Neuronal stem cell (in vitro differentiated cells): Measurements from ENCODE around the gene PAPOLA.

Experiments used
- DNase-seq: peaks from one replicate; pipeline ENCODE4 v3.0.0-alpha.2; 2013; ENCODE audit warnings: low spot score
- H2AFZ ChIP-seq: one replicate; pipeline ENCODE4 v1.6.1; 2013; ENCODE audit warnings: mild to moderate bottlenecking, low read length, inconsistent platforms
- H2AK5ac ChIP-seq: 2 replicates; pipeline ENCODE4 v1.6.1; 2013; ENCODE audit warnings: low read depth, mild to moderate bottlenecking, inconsistent platforms, low read length, moderate library complexity, mixed read lengths
- H2BK120ac ChIP-seq: 2 replicates; pipeline ENCODE4 v1.6.1; 2013; ENCODE audit warnings: low read depth, mild to moderate bottlenecking, inconsistent platforms, low read length, moderate library complexity, mixed read lengths
- H2BK12ac ChIP-seq: one replicate; pipeline ENCODE4 v1.6.1; 2013; ENCODE audit warnings: low read length, inconsistent platforms
- H2BK15ac ChIP-seq: 2 replicates; pipeline ENCODE4 v1.6.1; 2013; ENCODE audit warnings: mild to moderate bottlenecking, low read length, inconsistent platforms, mixed read lengths
- H2BK5ac ChIP-seq: one replicate; pipeline ENCODE4 v1.6.1; 2013; ENCODE audit warnings: inconsistent platforms, mild to moderate bottlenecking, low read length, moderate library complexity
- H3K14ac ChIP-seq: one replicate; pipeline ENCODE4 v1.6.1; 2013; ENCODE audit warnings: low read length, inconsistent platforms
- H3K18ac ChIP-seq: 2 replicates; pipeline ENCODE4 v1.6.1; 2013; ENCODE audit warnings: low read length, inconsistent platforms
- H3K23ac ChIP-seq: 2 replicates; pipeline ENCODE4 v1.6.1; 2013; ENCODE audit warnings: low read depth, mild to moderate bottlenecking, mixed read lengths, low read length, inconsistent platforms; ENCODE audit not compliant: poor library complexity
- H3K27ac ChIP-seq: replicated peaks from 3 replicates; pipeline ENCODE4 v1.5.1; 2013; ENCODE audit warnings: low read length, inconsistent platforms
- H3K27me3 ChIP-seq, 3 experiments: 2 replicates each; pipeline ENCODE4 v1.6.1; 2013; ENCODE audit warnings: low read length in 3 of 3, mild to moderate bottlenecking in 2 of 3, inconsistent platforms in 1 of 3, low read depth in 1 of 3, mixed read lengths in 1 of 3, moderate library complexity in 1 of 3; ENCODE audit not compliant: control insufficient read depth in 3 of 3, insufficient read depth in 3 of 3
- H3K36me3 ChIP-seq, 2 donors: replicated peaks in 1 of 2; 2 replicates each; pipeline ENCODE4 v1.6.1; 2013; ENCODE audit warnings: low read length in 2 of 2; ENCODE audit not compliant: control insufficient read depth in 2 of 2, insufficient read depth in 2 of 2
- H3K4ac ChIP-seq: 2 replicates; pipeline ENCODE4 v1.6.1; 2013; ENCODE audit warnings: inconsistent platforms, mild to moderate bottlenecking, low read length, moderate library complexity
- H3K4me1 ChIP-seq, 2 donors: 1 replicate in 1 of 2; 2 replicates in 1 of 2; pipeline ENCODE4 v1.6.1; 2013; ENCODE audit warnings: low read length in 2 of 2, low read depth in 1 of 2; ENCODE audit not compliant: control insufficient read depth in 2 of 2, insufficient read depth in 1 of 2
- H3K4me2 ChIP-seq: one replicate; pipeline ENCODE4 v1.6.1; 2013; ENCODE audit warnings: mild to moderate bottlenecking, low read length, inconsistent platforms; ENCODE audit not compliant: insufficient read depth, poor library complexity, severe bottlenecking
- H3K4me3 ChIP-seq, 2 donors: 2 replicates each; pipeline ENCODE4 v1.5.1; 2013; ENCODE audit warnings: low read length in 2 of 2, mild to moderate bottlenecking in 2 of 2, inconsistent platforms in 1 of 2, moderate library complexity in 1 of 2
- H3K79me1 ChIP-seq: one replicate; pipeline ENCODE4 v1.6.1; 2013; ENCODE audit warnings: low read depth, mild to moderate bottlenecking, inconsistent platforms, low read length, moderate library complexity
- H3K9ac ChIP-seq: one replicate; pipeline ENCODE4 v1.6.1; 2013; ENCODE audit warnings: mild to moderate bottlenecking, low read depth, low read length, inconsistent platforms; ENCODE audit not compliant: poor library complexity
- H3K9me3 ChIP-seq, 2 donors: replicated peaks in 1 of 2; 2 replicates each; pipeline versions ENCODE3 to v1.6.1; 2013; ENCODE audit warnings: low read length in 2 of 2, mild to moderate bottlenecking in 2 of 2, inconsistent platforms in 1 of 2, low read depth in 1 of 2, mixed read lengths in 1 of 2, moderate library complexity in 1 of 2; ENCODE audit not compliant: control insufficient read depth in 2 of 2, insufficient read depth in 1 of 2
- H4K8ac ChIP-seq: one replicate; pipeline ENCODE4 v1.6.1; 2013; ENCODE audit warnings: low read depth, mild to moderate bottlenecking, inconsistent platforms, low read length, moderate library complexity
- H4K91ac ChIP-seq: one replicate; pipeline ENCODE4 v1.6.1; 2013; ENCODE audit warnings: low read length, low read depth, mild to moderate bottlenecking, inconsistent platforms; ENCODE audit not compliant: poor library complexity
- WGBS, 2 donors: extraction: QIAGEN DNeasy Blood & Tissue Kit; methylation state at CpG; one replicate each; pipeline ENCODE4 v1.1.7; 2013; ENCODE audit warnings: missing lambda C conversion rate in 2 of 2, mixed read lengths in 1 of 2; ENCODE audit not compliant: insufficient read length in 2 of 2, insufficient replicate concordance in 1 of 2; ENCODE audit errors: extremely low coverage in 2 of 2; 5-methylcytosine and 5-hydroxymethylcytosine counted together

The PAPOLA gene

GRCh38 chr14:96616161-96616721, 114.1 kb downstream of the PAPOLA start:
- Histone ChIP-seq H2AK5ac (no peak overlapping the region), H3K18ac (peak overlapping the region; percentile 11)
- WGBS, 2 donors = no CpG with 5 or more reads among the region's 14 CpGs

More at GRCh38 chr14:96616161-96616721, 114.1 kb downstream of the PAPOLA start:
- Histone ChIP-seq H3K9me3 (no peaks in the 10 kb centered on the region), H3K23ac (no peak overlapping the region), H3K4me2 (no peak overlapping the region), H3K9ac (no peak overlapping the region), H2BK15ac (no peak overlapping the region), H3K36me3 (no peaks in the 10 kb centered on the region), H3K14ac (no peak overlapping the region), H4K91ac (no peak overlapping the region), H2AFZ (no peak overlapping the region), H3K79me1 (no peaks in the 10 kb centered on the region), H3K27ac (no peak overlapping the region), H3K27me3 (peaks cover 0 to 47% (median 0%) of the 10 kb centered on the region in 3 experiments), H3K4me3 (no peak overlapping the region), H4K8ac (no peak overlapping the region), H2BK5ac (no peak overlapping the region), H3K4ac (no peak overlapping the region), H2BK120ac (no peak overlapping the region), H3K4me1 (peaks cover 3 to 4% of the 10 kb centered on the region in 2 donors), H2BK12ac (no peak overlapping the region)
- no peak for DNase-seq
